Measurements from ENCODE around the gene ACOT9.

DNA sequence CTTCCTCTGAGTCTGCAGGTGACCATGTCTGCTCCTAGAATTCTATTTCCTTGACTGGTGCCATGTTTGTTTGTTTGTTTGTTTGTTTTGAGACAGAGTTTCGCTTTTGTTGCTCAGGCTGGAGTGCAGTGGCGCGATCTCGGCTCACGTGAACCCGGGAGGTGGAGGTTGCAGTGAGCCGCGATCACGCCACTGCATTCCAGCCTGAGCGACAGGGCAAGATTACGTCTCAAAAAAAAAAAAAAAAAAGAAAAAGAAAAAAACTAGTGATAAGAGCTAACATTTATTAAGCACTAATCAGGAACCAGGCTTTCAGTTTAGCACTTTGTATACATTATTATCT lies 47.0 kb upstream of the ACOT9 start:
- TF ChIP-seq, protein P1, sequence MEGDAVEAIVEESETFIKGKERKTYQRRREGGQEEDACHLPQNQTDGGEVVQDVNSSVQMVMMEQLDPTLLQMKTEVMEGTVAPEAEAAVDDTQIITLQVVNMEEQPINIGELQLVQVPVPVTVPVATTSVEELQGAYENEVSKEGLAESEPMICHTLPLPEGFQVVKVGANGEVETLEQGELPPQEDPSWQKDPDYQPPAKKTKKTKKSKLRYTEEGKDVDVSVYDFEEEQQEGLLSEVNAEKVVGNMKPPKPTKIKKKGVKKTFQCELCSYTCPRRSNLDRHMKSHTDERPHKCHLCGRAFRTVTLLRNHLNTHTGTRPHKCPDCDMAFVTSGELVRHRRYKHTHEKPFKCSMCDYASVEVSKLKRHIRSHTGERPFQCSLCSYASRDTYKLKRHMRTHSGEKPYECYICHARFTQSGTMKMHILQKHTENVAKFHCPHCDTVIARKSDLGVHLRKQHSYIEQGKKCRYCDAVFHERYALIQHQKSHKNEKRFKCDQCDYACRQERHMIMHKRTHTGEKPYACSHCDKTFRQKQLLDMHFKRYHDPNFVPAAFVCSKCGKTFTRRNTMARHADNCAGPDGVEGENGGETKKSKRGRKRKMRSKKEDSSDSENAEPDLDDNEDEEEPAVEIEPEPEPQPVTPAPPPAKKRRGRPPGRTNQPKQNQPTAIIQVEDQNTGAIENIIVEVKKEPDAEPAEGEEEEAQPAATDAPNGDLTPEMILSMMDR (IDR thresholded peaks at IDR 0.05; ENCODE audit: extremely low read depth in 1 of 2, insufficient read depth in 1 of 2, low read depth in 1 of 2, low read length in 2 of 2): no peak
- TF ChIP-seq POLR2A (IDR thresholded peaks at IDR 0.05; ENCODE audit: low read depth, low read length): no peak
